NCI-H2107 treated with DMSO at 0.1 percent for 48 hours (cell line): ENCODE results near the gene PPFIBP1.
"Not testable (repeated sequence)": the region's sequence is repeated elsewhere in the genome, so short reads cannot be mapped to it uniquely, and the experiment has no call there.

ENCODE experiments used
- DNase-seq: peaks from one replicate; lab custom pipeline; 2025; ENCODE audit not compliant: unreplicated experiment; lab: John Stamatoyannopoulos, UW

The PPFIBP1 gene

DNA sequence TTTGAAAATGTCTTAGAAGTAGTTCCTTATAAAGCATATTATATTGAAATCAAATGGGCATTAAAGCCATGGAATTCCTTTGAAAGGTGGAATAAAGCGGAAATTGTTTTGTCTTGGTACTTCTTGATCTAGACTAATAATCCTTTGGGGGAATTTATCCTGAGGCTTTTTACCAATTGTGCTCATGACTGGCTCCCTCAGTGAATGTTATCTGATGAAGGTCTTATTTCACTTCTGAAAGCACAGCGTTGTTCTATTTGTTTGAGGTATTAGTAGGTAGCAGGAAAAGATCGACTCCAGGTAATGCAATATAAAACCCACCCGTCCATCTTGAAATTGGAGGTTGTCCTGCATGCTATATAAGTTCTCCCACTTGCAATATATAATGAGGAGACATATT, 64.8 kb downstream of the PPFIBP1 start:
- DNase-seq, result no peak

- DNase-seq, result no peak
Measured at GRCh38 chr12:27589419-27589818, 65.4 kb downstream of the PPFIBP1 start.

- DNase-seq, result not testable (repeated sequence)
Measured at GRCh38 chr12:27591698-27592097, 67.7 kb downstream of the PPFIBP1 start.

DNA sequence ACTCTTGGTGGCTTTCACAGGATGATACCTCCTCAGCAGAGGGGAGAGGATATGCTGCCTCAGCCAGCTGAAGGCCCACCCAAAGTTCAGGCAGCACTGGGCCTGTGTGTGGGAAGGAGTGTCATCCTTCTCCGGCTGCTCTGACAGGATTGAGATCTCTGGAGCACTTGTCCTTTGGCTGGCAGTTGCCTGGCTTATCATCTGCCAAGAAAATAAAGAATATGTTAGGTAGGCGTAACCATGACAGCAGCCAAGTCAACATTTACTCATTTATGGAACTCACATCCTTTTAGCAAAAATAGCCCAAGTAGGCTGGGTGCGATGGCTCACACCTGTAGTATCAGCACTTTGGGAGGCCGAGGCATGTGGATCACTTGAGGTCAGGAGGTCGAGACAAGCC, 68.5 kb downstream of the PPFIBP1 start:
- DNase-seq, result no peak

DNA sequence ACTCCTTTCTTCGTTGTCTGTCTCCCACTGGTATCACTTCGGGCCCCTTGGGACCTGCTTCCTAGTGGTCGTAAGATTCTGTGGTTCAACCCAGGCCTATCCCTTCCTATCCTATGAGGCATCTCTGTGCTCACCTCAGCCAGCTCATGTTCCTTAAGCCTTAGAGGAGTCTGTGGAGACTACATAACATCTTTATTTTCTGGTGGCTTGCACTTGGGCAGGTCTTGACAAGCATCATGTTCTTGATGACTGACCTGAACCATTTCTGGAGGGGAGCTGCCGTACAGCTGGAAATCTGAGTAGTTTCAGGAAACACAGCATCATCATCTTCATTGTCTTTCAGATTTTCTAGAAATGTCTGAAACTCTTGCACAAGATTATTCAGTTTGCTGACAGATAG, 69.3 kb downstream of the PPFIBP1 start:
- no peak for DNase-seq

- DNase-seq, result no peak
Measured at GRCh38 chr12:27595231-27595642, 71.2 kb downstream of the PPFIBP1 start.

- not testable (repeated sequence) for DNase-seq
Measured at GRCh38 chr12:27598866-27599265, 74.9 kb downstream of the PPFIBP1 start.

GRCh38 chr12:27601056-27601828, 77.2 kb downstream of the PPFIBP1 start:
- not testable (repeated sequence) for DNase-seq

DNA sequence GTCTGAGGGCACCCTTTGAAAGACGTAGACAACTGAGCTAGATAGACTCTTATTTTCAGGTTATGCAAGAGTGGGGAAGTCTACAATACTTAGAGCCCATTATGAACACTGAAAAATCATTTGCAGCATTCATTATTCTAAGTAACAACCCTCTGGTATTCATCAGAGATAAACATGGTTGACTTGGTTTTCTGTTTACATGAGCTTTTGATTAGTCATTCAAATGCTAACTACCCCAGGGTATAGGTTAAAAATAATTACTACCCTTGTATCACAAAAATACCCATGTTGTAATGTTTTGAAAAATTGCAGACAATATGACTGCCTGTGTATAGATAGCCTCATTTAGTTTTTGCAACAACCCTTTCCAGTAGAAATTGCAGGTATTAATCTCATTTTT, 78.5 kb downstream of the PPFIBP1 start:
- no peak for DNase-seq

DNA sequence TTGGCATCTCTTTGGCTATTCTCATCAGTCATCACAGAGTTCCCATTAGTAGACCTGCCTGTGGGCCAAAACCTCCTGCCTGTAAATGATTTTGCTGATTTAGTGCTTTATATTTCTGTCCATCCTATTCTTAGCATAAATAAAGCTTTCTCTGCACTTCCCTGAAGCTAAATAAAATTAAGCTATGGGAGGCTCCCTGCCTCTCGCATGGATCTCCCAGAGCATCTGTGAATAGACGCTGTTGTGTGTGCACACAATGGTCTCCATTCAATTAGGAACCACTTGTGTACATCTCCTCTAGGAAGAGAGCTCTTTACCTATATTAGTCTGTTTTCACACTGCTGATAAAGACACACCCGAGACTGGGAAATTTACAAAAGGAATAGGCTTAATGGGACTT, 80.4 kb downstream of the PPFIBP1 start:
- no peak for DNase-seq

- DNase-seq, result no peak
Measured at GRCh38 chr12:27606986-27607385, 83.0 kb downstream of the PPFIBP1 start.

- DNase-seq, result no peak
Measured at GRCh38 chr12:27607591-27607990, 83.6 kb downstream of the PPFIBP1 start.

GRCh38 chr12:27608890-27609289, 84.9 kb downstream of the PPFIBP1 start:
- DNase-seq, result no peak

DNA sequence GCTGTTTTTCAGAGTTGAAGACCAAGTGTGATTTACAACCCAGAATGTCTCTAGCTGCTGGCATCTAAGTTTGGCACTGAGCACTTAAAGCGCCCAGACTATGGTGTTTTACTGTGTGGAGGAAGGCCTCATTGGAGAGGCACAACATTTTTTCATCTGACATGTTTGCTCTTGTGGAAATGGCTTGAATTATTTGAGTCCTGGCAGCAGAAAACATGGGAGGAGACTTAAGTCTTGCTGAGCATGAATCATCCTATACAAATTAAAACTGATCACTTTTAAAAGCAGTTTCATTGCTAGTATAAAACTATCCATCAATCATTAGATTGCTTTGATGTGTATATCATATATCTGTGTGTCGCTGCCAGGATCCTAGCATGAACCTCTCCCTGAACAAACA, 86.4 kb downstream of the PPFIBP1 start:
- no peak for DNase-seq

DNA sequence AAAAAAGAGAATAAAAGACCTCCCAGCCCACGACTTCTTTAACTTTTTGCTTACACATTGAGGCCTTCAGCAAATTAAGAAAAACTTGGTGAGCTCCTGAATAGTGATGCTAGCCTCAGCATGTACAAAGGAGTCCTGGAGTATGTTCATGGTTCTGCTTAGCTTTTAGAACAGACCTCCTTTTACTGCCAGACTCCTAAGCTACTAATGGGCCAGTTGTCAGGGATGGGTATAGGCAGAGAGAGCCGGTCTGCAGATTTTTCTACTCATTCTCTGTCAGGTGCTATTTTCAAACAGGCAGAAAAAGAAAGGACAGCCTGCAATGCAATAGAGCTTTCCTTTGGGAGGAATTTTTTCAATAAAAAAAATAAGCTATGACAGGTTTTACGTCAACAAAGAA, 90.4 kb downstream of the PPFIBP1 start:
- no peak for DNase-seq

- DNase-seq, result no peak
Measured at GRCh38 chr12:27614866-27615265, 90.9 kb downstream of the PPFIBP1 start.

DNA sequence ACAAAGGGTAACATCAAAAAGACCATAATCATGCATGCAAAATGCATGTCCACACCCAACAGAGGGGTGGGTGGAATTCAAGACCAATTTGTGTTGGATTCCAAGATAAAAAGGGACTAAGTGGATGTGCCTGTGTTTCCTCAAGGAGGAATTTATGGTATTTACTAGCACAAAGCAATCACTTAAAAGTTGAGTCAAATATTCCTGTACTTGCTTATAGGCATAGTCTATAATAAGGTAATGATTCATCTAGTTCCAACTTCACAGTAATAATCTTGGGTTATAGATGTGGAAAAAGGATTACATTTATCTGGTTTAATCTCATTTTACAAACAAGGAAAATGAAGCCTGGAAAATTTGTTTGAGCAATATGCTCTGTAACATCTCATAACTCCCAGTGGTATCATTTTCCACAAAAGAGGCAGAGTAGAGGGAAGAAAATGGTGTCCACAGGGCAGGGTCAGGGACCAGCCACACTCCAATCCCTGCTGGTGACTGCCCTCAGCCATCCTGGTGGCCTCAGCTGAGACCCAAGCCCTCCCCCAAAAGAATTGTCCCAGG, 91.4 kb downstream of the PPFIBP1 start:
- DNase-seq, result no peak

DNA sequence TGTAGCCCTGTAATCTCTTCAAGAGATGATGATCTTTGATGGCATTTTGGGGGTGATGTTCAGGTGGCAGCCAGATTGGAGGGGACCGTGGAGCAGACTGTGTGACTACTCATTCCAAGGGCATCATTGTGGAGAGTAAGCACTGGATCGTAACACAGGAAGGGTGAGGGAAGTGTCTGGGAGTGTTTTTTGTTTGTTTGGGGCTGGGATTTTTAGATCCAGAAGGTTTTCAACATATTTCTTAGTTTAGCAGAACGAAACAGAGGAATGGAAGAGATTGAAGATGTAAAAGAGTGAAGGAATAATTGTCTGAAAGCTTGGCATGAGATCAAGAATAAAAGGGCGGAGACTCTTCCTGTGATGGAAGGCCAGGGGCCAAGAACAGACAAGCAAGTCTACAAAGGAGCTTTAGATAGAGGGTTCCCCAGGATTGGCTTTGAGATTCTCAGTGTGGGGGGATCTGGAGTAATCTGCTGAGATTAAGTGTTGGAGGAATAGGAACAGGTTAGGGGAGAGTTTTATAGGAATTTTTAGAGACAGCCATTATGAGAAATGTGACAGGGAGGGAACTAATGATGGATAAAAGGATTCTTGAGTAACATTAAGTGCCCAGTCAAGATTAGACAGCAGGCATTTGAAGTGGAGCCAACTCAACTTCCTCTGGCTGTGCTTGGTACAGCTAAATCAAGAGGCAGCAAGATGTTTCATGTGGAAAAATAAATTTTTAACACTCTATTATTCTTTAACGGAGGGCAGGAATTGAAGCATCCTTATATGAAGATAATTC, 92.5 kb downstream of the PPFIBP1 start:
- DNase-seq, result no peak

- DNase-seq, result no peak
Measured at GRCh38 chr12:27618836-27619235, 94.8 kb downstream of the PPFIBP1 start.

- DNase-seq, result no peak
Measured at GRCh38 chr12:27619308-27619707, 95.3 kb downstream of the PPFIBP1 start.

- no peak for DNase-seq
Measured at GRCh38 chr12:27620121-27620520, 96.1 kb downstream of the PPFIBP1 start.
